HEK293 (cell line): Measurements from ENCODE around the gene MTRF1L.

Experiments
- CTCF ChIA-PET: fragments of 350-600 bp; formaldehyde crosslinking; extraction: SDS; loops from one replicate; lab custom pipeline; 2021; ENCODE audit warnings: antibody characterized with exemption; lab: Yijun Ruan, JAX
- POLR2A ChIA-PET: fragments of 300-600 bp; formaldehyde crosslinking; extraction: SDS; loops from one replicate; lab custom pipeline; 2020; ENCODE audit warnings: antibody characterized with exemption, inconsistent platforms; lab: Yijun Ruan, JAX
- H3K27ac ChIP-seq: fragments of 200-500 bp; sonication (Bioruptor generic); 2 replicates; pipeline ENCODE4 v1.5.1; 2014; ENCODE audit warnings: low read depth, low read length, control low read depth, inconsistent platforms; ENCODE audit errors: extremely low read depth
- H3K36me3 ChIP-seq, 2 experiments: fragments of 200-500 bp in 1 of 2; sonication (Bioruptor generic) in 1 of 2; 1 replicate in 1 of 2; 2 replicates in 1 of 2; pipeline ENCODE4 v1.5.1; 2014 to 2017; ENCODE audit warnings: inconsistent platforms in 2 of 2, low read length in 2 of 2; ENCODE audit not compliant: control insufficient read depth in 2 of 2, insufficient read depth in 1 of 2
- H3K4me1 ChIP-seq: fragments of 200-500 bp; sonication (Bioruptor generic); 2 replicates; pipeline ENCODE4 v1.5.1; 2014; ENCODE audit warnings: mild to moderate bottlenecking, low read length, inconsistent platforms; ENCODE audit not compliant: control insufficient read depth, insufficient read depth
- H3K4me3 ChIP-seq: 2 replicates; pipeline ENCODE4 v1.5.1; 2011; ENCODE audit warnings: low read depth, mild to moderate bottlenecking, control low read depth, low read length, moderate library complexity
- H3K9me3 ChIP-seq: fragments of 200-500 bp; sonication (Bioruptor generic); 2 replicates; pipeline ENCODE4 v1.5.1; 2014; ENCODE audit warnings: low read depth, low read length, inconsistent platforms; ENCODE audit not compliant: control insufficient read depth, insufficient read depth
- REPIN1 ChIP-seq: fragments of 450-650 bp; formaldehyde crosslinking; IDR thresholded peaks from 2 replicates; pipeline ENCODE4 v1.5.1; 2017; ENCODE audit warnings: missing biosample characterization, missing genetic modification characterization, low read depth
- ZFP37 ChIP-seq: fragments of 450-650 bp; formaldehyde crosslinking; IDR thresholded peaks from 2 replicates; pipeline ENCODE4 v1.5.1; 2016; ENCODE audit warnings: missing biosample characterization, missing genetic modification characterization
- ZNF121 ChIP-seq: fragments of 450-650 bp; formaldehyde crosslinking; IDR thresholded peaks from 2 replicates; pipeline ENCODE4 v1.5.1; 2016; ENCODE audit warnings: missing biosample characterization, missing genetic modification characterization
- ZNF155 ChIP-seq: fragments of 450-650 bp; formaldehyde crosslinking; IDR thresholded peaks from 2 replicates; pipeline ENCODE4 v1.5.1; 2016; ENCODE audit warnings: missing biosample characterization, missing genetic modification characterization
- ZNF157 ChIP-seq: fragments of 450-650 bp; formaldehyde crosslinking; IDR thresholded peaks from 2 replicates; pipeline ENCODE4 v1.5.1; 2016; ENCODE audit warnings: missing biosample characterization, missing genetic modification characterization
- ZNF174 ChIP-seq: fragments of 450-650 bp; formaldehyde crosslinking; IDR thresholded peaks from 2 replicates; pipeline ENCODE4 v1.5.0; 2017; ENCODE audit warnings: missing biosample characterization, mild to moderate bottlenecking, missing genetic modification characterization
- ZNF175 ChIP-seq: fragments of 450-650 bp; formaldehyde crosslinking; IDR thresholded peaks from 2 replicates; pipeline ENCODE4 v1.5.1; 2016; ENCODE audit warnings: missing biosample characterization, missing genetic modification characterization
- ZNF184 ChIP-seq: fragments of 450-650 bp; IDR thresholded peaks from 2 replicates; pipeline ENCODE4 v1.5.1; 2018; ENCODE audit warnings: missing biosample characterization, mild to moderate bottlenecking, missing genetic modification characterization
- ZNF341 ChIP-seq: fragments of 450-650 bp; formaldehyde crosslinking; IDR thresholded peaks from 2 replicates; pipeline ENCODE4; 2016; ENCODE audit warnings: low read depth, missing biosample characterization, missing genetic modification characterization
- ZNF350 ChIP-seq: fragments of 450-650 bp; formaldehyde crosslinking; IDR thresholded peaks from 2 replicates; pipeline ENCODE4 v1.5.0; 2017; ENCODE audit warnings: missing biosample characterization, mild to moderate bottlenecking, missing genetic modification characterization
- ZNF37A ChIP-seq: fragments of 450-650 bp; IDR thresholded peaks from 2 replicates; pipeline ENCODE4 v1.5.1; 2018; ENCODE audit warnings: missing biosample characterization, missing genetic modification characterization
- ZNF423 ChIP-seq: fragments of 450-650 bp; formaldehyde crosslinking; IDR thresholded peaks from 2 replicates; pipeline ENCODE4 v1.5.1; 2016; ENCODE audit warnings: missing biosample characterization, missing genetic modification characterization
- ZNF571 ChIP-seq: fragments of 450-650 bp; formaldehyde crosslinking; IDR thresholded peaks from 2 replicates; pipeline ENCODE4 v1.5.0; 2017; ENCODE audit warnings: missing biosample characterization, missing genetic modification characterization
- ZNF596 ChIP-seq: fragments of 450-650 bp; IDR thresholded peaks from 2 replicates; pipeline ENCODE4 v1.5.0; 2018; ENCODE audit warnings: missing biosample characterization, mild to moderate bottlenecking, missing genetic modification characterization, moderate library complexity
- ZNF624 ChIP-seq: fragments of 450-650 bp; formaldehyde crosslinking; IDR thresholded peaks from 2 replicates; pipeline ENCODE4 v1.5.1; 2017; ENCODE audit warnings: missing biosample characterization, missing genetic modification characterization
- ZNF791 ChIP-seq: fragments of 450-650 bp; formaldehyde crosslinking; IDR thresholded peaks from 2 replicates; pipeline ENCODE4 v1.5.1; 2016; ENCODE audit warnings: missing biosample characterization, missing genetic modification characterization
- TF ChIP-seq, protein P1 (sequence below): fragments of 450-650 bp; formaldehyde crosslinking; conservative IDR thresholded peaks from 2 replicates; pipeline ENCODE4 v1.5.1; 2016; ENCODE audit warnings: low read depth, missing biosample characterization, missing genetic modification characterization
- TF ChIP-seq, protein P2 (sequence below): fragments of 450-650 bp; formaldehyde crosslinking; IDR thresholded peaks from 2 replicates; pipeline ENCODE4 v1.5.1; 2016; ENCODE audit warnings: missing biosample characterization, missing genetic modification characterization
- TF ChIP-seq, protein P3 (sequence below): fragments of 450-650 bp; formaldehyde crosslinking; IDR thresholded peaks from 2 replicates; pipeline ENCODE4 v1.5.1; 2016; ENCODE audit warnings: missing biosample characterization, missing genetic modification characterization

The MTRF1L gene

DNA sequence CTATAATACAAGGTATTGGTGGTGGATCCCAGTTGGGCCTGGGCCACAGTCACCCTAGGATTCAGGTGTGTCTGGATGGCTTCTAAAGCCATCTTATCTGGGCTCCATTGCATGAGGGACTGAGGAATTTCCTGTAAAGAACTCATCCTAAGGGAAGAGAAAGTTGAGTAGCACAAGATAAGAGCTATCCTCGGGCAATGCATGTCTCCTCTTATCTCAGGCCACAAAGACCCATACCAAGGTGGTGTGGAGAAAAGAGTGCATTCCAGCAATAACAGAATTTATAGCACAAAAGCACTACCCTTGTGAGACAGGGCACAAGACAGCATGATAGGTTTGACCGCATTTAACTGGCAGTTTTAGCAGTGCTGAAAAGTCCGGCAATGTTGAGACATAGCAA is 14.3 kb upstream of the MTRF1L start:
- ChIA-PET POLR2A (no interaction called here), CTCF (interaction anchor here (0.6 kb wide), 1 partner anchor 169 kb away, joined by 3 read pairs; no protein-coding TSS in a partner anchor)
- Histone ChIP-seq H3K4me1 (no peaks in the 10 kb centered on the region), H3K36me3 (no peaks in the 10 kb centered on the region), H3K9me3 (no peaks in the 10 kb centered on the region), H3K4me3 (no peak overlapping the region), H3K27ac (no peak overlapping the region)
- TF ChIP-seq, protein P1, sequence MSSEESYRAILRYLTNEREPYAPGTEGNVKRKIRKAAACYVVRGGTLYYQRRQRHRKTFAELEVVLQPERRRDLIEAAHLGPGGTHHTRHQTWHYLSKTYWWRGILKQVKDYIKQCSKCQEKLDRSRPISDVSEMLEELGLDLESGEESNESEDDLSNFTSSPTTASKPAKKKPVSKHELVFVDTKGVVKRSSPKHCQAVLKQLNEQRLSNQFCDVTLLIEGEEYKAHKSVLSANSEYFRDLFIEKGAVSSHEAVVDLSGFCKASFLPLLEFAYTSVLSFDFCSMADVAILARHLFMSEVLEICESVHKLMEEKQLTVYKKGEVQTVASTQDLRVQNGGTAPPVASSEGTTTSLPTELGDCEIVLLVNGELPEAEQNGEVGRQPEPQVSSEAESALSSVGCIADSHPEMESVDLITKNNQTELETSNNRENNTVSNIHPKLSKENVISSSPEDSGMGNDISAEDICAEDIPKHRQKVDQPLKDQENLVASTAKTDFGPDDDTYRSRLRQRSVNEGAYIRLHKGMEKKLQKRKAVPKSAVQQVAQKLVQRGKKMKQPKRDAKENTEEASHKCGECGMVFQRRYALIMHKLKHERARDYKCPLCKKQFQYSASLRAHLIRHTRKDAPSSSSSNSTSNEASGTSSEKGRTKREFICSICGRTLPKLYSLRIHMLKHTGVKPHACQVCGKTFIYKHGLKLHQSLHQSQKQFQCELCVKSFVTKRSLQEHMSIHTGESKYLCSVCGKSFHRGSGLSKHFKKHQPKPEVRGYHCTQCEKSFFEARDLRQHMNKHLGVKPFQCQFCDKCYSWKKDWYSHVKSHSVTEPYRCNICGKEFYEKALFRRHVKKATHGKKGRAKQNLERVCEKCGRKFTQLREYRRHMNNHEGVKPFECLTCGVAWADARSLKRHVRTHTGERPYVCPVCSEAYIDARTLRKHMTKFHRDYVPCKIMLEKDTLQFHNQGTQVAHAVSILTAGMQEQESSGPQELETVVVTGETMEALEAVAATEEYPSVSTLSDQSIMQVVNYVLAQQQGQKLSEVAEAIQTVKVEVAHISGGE (tag by site-specific recombination), result no peak
- TF ChIP-seq ZNF571 (no peak), ZNF157 (no peak)

DNA sequence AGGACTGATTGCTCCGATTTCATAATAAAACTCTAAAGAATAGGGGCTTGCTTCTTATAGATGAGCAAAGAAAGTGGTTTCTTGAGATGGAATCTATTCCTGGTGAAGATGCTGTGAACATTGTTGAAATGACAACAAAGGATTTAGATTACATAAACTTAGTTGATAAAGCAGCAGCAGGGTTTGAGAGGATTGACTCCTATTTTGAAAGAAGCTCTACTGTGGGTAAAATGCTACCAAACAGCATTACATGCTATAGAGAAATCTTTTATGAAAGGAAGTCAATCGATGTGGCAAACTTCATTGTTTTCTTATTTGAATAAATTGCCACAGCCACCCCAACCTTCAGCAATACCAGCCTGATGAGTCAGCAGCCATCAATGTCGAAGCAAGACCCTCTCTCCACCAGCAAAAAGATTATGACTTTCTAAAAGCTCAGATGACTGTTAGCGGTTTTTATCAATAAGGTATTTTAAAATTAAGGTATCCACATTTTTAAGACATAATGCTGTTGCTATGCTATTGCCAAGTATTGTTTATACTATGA is 12.7 kb upstream of the MTRF1L start:
- TF ChIP-seq ZNF174 (no peak), ZNF624 (tag by site-specific recombination) (no peak), ZNF791 (tag by site-specific recombination) (no peak), ZNF155 (no peak), ZNF341 (tag by site-specific recombination) (no peak), ZNF596 (tag by site-specific recombination) (no peak), ZNF175 (tag by site-specific recombination) (no peak), REPIN1 (tag by site-specific recombination) (no peak), ZNF37A (tag by site-specific recombination) (no peak), ZNF184 (tag by site-specific recombination) (no peak), ZNF350 (tag by site-specific recombination) (no peak), ZFP37 (no peak), ZNF121 (no peak), ZNF423 (tag by site-specific recombination) (no peak)
- TF ChIP-seq, protein P2, sequence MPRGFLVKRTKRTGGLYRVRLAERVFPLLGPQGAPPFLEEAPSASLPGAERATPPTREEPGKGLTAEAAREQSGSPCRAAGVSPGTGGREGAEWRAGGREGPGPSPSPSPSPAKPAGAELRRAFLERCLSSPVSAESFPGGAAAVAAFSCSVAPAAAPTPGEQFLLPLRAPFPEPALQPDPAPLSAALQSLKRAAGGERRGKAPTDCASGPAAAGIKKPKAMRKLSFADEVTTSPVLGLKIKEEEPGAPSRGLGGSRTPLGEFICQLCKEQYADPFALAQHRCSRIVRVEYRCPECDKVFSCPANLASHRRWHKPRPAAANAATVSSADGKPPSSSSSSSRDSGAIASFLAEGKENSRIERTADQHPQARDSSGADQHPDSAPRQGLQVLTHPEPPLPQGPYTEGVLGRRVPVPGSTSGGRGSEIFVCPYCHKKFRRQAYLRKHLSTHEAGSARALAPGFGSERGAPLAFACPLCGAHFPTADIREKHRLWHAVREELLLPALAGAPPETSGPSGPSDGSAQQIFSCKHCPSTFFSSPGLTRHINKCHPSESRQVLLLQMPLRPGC (tag by site-specific recombination), result no peak
- TF ChIP-seq, protein P3, sequence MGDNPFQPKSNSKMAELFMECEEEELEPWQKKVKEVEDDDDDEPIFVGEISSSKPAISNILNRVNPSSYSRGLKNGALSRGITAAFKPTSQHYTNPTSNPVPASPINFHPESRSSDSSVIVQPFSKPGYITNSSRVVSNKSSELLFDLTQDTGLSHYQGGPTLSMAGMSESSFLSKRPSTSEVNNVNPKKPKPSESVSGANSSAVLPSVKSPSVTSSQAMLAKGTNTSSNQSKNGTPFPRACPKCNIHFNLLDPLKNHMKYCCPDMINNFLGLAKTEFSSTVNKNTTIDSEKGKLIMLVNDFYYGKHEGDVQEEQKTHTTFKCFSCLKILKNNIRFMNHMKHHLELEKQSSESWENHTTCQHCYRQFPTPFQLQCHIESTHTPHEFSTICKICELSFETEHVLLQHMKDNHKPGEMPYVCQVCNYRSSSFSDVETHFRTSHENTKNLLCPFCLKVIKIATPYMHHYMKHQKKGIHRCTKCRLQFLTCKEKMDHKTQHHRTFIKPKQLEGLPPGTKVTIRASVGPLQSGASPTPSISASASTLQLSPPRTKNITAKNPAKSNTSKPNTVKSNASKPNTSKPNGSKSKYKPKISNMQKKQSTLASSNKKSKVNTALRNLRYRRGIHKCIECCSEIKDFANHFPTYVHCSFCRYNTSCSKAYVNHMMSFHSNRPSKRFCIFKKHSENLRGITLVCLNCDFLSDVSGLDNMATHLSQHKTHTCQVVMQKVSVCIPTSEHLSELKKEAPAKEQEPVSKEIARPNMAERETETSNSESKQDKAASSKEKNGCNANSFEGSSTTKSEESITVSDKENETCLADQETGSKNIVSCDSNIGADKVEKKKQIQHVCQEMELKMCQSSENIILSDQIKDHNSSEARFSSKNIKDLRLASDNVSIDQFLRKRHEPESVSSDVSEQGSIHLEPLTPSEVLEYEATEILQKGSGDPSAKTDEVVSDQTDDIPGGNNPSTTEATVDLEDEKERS (tag by site-specific recombination), result no peak
- H3K36me3 ChIP-seq, result no peaks in the 10 kb centered on the region
- no peaks in the 10 kb centered on the region for H3K4me1 ChIP-seq
- ChIA-PET POLR2A (interaction anchor here (1.4 kb wide), 1 partner anchor 20 kb away, joined by 3 read pairs; no protein-coding TSS in a partner anchor), CTCF (interaction anchor here (0.6 kb wide), 1 partner anchor 51 kb away, joined by 3 read pairs; no protein-coding TSS in a partner anchor)
- H3K4me3 ChIP-seq, result no peak overlapping the region
- no peak overlapping the region for H3K27ac ChIP-seq
- no peaks in the 10 kb centered on the region for H3K9me3 ChIP-seq
